ENCODE results near the gene MED15. TPM values are rescaled to one million over a fixed set of nuclear protein-coding genes. Genes with fewer than 3 reads are reported as not detected.

Gene MED15
- total RNA-seq, 1 donor from 2014 or later = 77.8 TPM

DNA sequence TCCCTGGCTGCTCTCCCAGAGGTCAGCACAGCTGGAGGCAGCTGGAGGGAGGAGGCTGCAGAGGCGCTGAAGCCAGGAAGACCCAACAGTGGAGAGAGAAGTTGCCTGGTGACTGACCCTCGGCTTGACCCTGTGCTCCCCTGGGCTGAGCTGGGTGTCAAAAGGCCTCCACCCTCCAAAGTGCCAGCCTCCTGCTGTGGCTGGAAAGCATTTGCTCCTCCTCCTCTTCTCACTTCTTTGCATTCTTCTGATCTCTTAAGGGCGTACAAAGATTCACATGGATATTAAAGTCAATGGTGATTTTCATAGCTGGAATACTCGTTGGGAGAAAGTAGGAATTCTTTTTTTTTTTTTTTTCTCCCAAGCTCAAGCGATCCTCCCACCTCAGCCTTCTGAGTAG lies 91.7 kb downstream of the MED15 start:
- Mint-ChIP-seq H3K4me1 (ENCODE audit: low read depth) (no peaks in the 10 kb centered on the region), H3K36me3 (ENCODE audit: insufficient read depth) (no peaks in the 10 kb centered on the region), H3K27ac (no peak overlapping the region), H3K27me3 (no peaks in the 10 kb centered on the region), H3K9me3 (ENCODE audit: low read depth) (no peaks in the 10 kb centered on the region), H3K4me3 (ENCODE audit: low read depth) (no peak overlapping the region)
- DNase-seq (ENCODE audit: low spot score, unreplicated experiment) = no peak
- TF ChIP-seq, protein P1, sequence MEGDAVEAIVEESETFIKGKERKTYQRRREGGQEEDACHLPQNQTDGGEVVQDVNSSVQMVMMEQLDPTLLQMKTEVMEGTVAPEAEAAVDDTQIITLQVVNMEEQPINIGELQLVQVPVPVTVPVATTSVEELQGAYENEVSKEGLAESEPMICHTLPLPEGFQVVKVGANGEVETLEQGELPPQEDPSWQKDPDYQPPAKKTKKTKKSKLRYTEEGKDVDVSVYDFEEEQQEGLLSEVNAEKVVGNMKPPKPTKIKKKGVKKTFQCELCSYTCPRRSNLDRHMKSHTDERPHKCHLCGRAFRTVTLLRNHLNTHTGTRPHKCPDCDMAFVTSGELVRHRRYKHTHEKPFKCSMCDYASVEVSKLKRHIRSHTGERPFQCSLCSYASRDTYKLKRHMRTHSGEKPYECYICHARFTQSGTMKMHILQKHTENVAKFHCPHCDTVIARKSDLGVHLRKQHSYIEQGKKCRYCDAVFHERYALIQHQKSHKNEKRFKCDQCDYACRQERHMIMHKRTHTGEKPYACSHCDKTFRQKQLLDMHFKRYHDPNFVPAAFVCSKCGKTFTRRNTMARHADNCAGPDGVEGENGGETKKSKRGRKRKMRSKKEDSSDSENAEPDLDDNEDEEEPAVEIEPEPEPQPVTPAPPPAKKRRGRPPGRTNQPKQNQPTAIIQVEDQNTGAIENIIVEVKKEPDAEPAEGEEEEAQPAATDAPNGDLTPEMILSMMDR (IDR thresholded peaks at IDR 0.05; ENCODE audit: unreplicated experiment) = no peak

DNA sequence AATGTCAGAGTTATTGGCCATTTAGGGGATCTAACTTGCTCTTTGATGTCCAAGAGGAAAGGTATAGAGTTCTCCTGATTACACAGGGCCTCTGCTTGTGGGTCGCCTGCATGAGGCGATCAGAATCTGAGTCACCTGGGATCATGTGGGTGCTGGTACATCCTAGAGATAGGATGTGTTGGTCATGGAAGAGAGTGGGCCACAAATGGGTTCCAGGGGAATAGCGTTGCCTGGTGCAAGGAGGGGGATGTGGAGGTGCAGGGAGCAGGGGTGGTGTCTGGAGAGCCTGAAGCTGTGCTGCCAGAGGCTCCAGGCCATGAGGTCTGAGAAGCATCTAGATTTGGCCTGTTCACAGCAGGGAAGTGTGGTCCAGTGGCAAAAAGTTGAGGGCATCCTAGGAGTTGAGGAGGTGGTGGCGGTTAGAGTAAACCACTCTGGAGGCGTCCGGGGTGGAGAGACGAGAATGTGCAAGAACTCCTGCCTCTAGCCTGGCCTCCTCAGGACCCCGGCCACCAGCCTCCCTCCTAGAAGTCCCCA lies 92.8 kb downstream of the MED15 start:
- no peaks in the 10 kb centered on the region for H3K36me3 Mint-ChIP-seq (ENCODE audit: insufficient read depth)
- no peak for DNase-seq (ENCODE audit: low spot score, unreplicated experiment)
- TF ChIP-seq, protein P1 (IDR thresholded peaks at IDR 0.05; ENCODE audit: unreplicated experiment) = no peak
- no peaks in the 10 kb centered on the region for H3K4me1 Mint-ChIP-seq (ENCODE audit: low read depth)
- no peak overlapping the region for H3K4me3 Mint-ChIP-seq (ENCODE audit: low read depth)
- no peaks in the 10 kb centered on the region for H3K9me3 Mint-ChIP-seq (ENCODE audit: low read depth)
- no peak overlapping the region for H3K27ac Mint-ChIP-seq
- H3K27me3 Mint-ChIP-seq = no peaks in the 10 kb centered on the region

DNA sequence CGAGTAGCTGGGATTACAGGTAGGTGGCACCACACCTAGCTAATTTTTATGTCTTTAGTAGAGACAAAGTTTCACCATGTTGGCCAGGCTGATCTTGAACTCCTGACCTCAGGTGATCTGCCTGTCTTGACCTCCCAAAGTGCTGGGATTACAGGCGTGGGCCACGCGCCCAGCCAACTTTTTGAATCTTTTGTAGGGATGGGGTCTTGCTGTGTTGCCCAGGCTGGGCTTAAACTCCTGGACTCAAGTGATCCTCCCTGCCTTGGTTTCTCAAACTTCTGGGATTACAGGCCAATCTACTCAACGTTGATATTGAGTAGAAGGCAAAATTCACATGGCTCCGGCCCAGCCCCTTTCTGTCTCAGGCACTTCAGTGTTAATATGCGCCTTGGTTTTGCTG lies 93.9 kb downstream of the MED15 start:
- no peaks in the 10 kb centered on the region for H3K36me3 Mint-ChIP-seq (ENCODE audit: insufficient read depth)
- no peaks in the 10 kb centered on the region for H3K4me1 Mint-ChIP-seq (ENCODE audit: low read depth)
- no peak for DNase-seq (ENCODE audit: low spot score, unreplicated experiment)
- H3K4me3 Mint-ChIP-seq (ENCODE audit: low read depth) = no peak overlapping the region
- no peak overlapping the region for H3K27ac Mint-ChIP-seq
- H3K27me3 Mint-ChIP-seq = no peaks in the 10 kb centered on the region
- TF ChIP-seq, protein P1 (IDR thresholded peaks at IDR 0.05; ENCODE audit: unreplicated experiment) = no peak
- no peaks in the 10 kb centered on the region for H3K9me3 Mint-ChIP-seq (ENCODE audit: low read depth)

- H3K27me3 Mint-ChIP-seq = peaks cover under 1% of the 10 kb centered on the region
- TF ChIP-seq, protein P1 (IDR thresholded peaks at IDR 0.05; ENCODE audit: unreplicated experiment) = no peak
Measured at GRCh38 chr22:20602609-20603164, 95.3 kb downstream of the MED15 start.

GRCh38 chr22:20604092-20604747 lies 96.8 kb downstream of the MED15 start:
- Mint-ChIP-seq H3K4me3 (ENCODE audit: low read depth) (no peak overlapping the region), H3K27me3 (peaks cover 11% of the 10 kb centered on the region), H3K4me1 (ENCODE audit: low read depth) (no peaks in the 10 kb centered on the region), H3K36me3 (ENCODE audit: insufficient read depth) (no peaks in the 10 kb centered on the region), H3K27ac (no peak overlapping the region), H3K9me3 (ENCODE audit: low read depth) (no peaks in the 10 kb centered on the region)
- TF ChIP-seq, protein P1 (IDR thresholded peaks at IDR 0.05; ENCODE audit: unreplicated experiment) = no peak
- no peak for DNase-seq (ENCODE audit: low spot score, unreplicated experiment)

More at GRCh38 chr22:20602609-20603164, 95.3 kb downstream of the MED15 start:
- no peaks in the 10 kb centered on the region for H3K4me1 Mint-ChIP-seq (ENCODE audit: low read depth)
- no peaks in the 10 kb centered on the region for H3K36me3 Mint-ChIP-seq (ENCODE audit: insufficient read depth)
- no peak overlapping the region for H3K4me3 Mint-ChIP-seq (ENCODE audit: low read depth)
- DNase-seq (ENCODE audit: low spot score, unreplicated experiment) = no peak
- no peaks in the 10 kb centered on the region for H3K9me3 Mint-ChIP-seq (ENCODE audit: low read depth)
- no peak overlapping the region for H3K27ac Mint-ChIP-seq

All from progenitor cell of endocrine pancreas (in vitro differentiated cells).